ENCODE measurements around the gene RAPGEFL1.

Gene RAPGEFL1

GRCh38 chr17:40244255-40244654 lies 67.0 kb downstream of the RAPGEFL1 start:
- no peaks in the 10 kb centered on the region for H4K20me1 ChIP-seq (ENCODE audit: control insufficient read depth, insufficient read depth, low read depth, low read length)
- no peak overlapping the region for H3K27ac ChIP-seq (ENCODE audit: low read depth, low read length)
- H3K4me2 ChIP-seq (ENCODE audit: low read length): no peak overlapping the region
- H3F3A ChIP-seq (ENCODE audit: control insufficient read depth, insufficient read depth): peaks cover 7% of the 10 kb centered on the region; the same call in 1 of the 2 replicates
- peaks cover 42% of the 10 kb centered on the region for H3K79me2 ChIP-seq (ENCODE audit: control insufficient read depth, low read length)
- no peak overlapping the region for H3K4me3 ChIP-seq (ENCODE audit: low read length)
- H3K4me1 ChIP-seq (ENCODE audit: control insufficient read depth, low read length): no peaks in the 10 kb centered on the region
- no peaks in the 10 kb centered on the region for H3K27me3 ChIP-seq (ENCODE audit: control insufficient read depth, low read length)
- H3K9me2 ChIP-seq (replicated peaks; ENCODE audit: control insufficient read depth, low read length): no peaks in the 10 kb centered on the region
- H3K9me3 ChIP-seq (ENCODE audit: control insufficient read depth, insufficient read depth, low read length): no peaks in the 10 kb centered on the region
- no peak for TF ChIP-seq CTCF (IDR thresholded peaks at IDR 0.05; ENCODE audit: low read depth, low read length, poor library complexity, severe bottlenecking)
- TF ChIP-seq EZH2phosphoT487 (IDR thresholded peaks at IDR 0.05; ENCODE audit: borderline replicate concordance, low read length): no peak
- H3K36me3 ChIP-seq (ENCODE audit: control insufficient read depth, low read length): no peaks in the 10 kb centered on the region
